ENCODE data around the gene IL1A.
"Not testable (repeated sequence)": the region's sequence is repeated elsewhere in the genome, so short reads cannot be mapped to it uniquely, and the experiment has no call there.

IL1A gene

GRCh38 chr2:112784199-112785189 lies at the start of gene IL1A:
IL1A (minus strand) TSS chr2:112784493; CDS start chr2:112783770, 723 bp downstream.
- in situ Hi-C loops (cut with HindIII; ENCODE audit: low pct_unique_long_range_greater_than_20kb, low sequenced_read_pairs): no loop called here
- no peak for TF ChIP-seq JUND (IDR thresholded peaks at IDR 0.05; ENCODE audit: low read depth)
- DNase-seq (ENCODE audit: low read depth in 1 of 2, low spot score in 1 of 2): no peak

- no peak for DNase-seq (ENCODE audit: low read depth in 1 of 2, low spot score in 1 of 2)
- in situ Hi-C loops (cut with HindIII; ENCODE audit: low pct_unique_long_range_greater_than_20kb, low sequenced_read_pairs): no loop called here
- no peak for TF ChIP-seq JUND (IDR thresholded peaks at IDR 0.05; ENCODE audit: low read depth)
Observed at GRCh38 chr2:112833976-112834375, 49.7 kb upstream of the IL1A start.

DNA sequence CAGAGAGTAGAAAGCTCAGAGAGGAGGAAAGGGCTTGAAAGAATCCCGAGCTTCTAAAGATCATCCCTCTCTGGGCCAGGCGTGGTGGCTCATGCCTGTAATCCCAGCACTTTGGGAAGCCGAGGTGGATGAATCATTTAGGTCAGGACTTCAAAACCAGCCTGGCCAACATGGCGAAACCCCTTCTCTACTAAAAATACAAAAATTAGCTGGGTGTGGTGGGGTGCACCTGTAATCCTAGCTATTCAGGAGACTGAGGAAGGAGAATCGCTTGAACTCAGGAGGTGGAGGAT lies 49.3 kb upstream of the IL1A start:
- DNase-seq (ENCODE audit: low read depth in 1 of 2, low spot score in 1 of 2); in situ Hi-C loops (cut with HindIII; ENCODE audit: low pct_unique_long_range_greater_than_20kb, low sequenced_read_pairs): not testable (repeated sequence)

DNA sequence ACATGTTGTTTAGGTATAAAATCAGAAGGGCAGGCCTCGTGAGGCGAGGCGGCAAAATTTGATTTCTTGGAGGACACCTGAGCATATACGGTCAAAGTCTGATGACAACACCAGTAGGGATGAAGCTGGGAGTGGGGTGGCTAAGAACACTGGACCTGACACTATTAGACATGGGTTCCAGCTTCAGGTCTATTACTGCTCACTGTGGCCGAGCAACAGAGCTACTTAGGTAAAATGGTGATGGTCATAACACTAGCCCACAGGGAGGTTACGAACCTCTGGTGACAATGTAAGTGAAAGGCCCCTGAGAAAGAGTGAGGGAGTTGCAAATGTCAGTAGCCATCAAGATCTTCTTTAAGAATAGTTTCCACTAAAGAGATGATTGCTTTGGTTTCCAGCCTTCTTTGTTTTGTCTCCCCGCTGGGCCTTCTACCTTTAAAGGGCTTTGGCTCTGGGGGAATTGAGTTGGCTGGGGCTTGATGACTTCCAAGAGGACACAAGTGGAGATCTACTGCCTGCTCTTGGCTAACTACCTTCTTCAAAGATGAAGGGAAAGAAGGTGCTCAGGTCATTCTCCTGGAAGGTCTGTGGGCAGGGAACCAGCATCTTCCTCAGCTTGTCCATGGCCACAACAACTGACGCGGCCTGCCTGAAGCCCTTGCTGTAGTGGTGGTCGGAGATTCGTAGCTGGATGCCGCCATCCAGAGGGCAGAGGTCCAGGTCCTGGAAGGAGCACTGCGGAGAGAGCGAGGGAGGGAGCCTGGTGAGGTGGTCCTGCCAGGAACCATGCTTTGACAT lies 48.7 kb upstream of the IL1A start:
- DNase-seq (ENCODE audit: low read depth in 1 of 2, low spot score in 1 of 2): no peak
- in situ Hi-C loops (cut with HindIII; ENCODE audit: low pct_unique_long_range_greater_than_20kb, low sequenced_read_pairs): no loop called here
- TF ChIP-seq JUND (IDR thresholded peaks at IDR 0.05; ENCODE audit: low read depth): no peak

DNA sequence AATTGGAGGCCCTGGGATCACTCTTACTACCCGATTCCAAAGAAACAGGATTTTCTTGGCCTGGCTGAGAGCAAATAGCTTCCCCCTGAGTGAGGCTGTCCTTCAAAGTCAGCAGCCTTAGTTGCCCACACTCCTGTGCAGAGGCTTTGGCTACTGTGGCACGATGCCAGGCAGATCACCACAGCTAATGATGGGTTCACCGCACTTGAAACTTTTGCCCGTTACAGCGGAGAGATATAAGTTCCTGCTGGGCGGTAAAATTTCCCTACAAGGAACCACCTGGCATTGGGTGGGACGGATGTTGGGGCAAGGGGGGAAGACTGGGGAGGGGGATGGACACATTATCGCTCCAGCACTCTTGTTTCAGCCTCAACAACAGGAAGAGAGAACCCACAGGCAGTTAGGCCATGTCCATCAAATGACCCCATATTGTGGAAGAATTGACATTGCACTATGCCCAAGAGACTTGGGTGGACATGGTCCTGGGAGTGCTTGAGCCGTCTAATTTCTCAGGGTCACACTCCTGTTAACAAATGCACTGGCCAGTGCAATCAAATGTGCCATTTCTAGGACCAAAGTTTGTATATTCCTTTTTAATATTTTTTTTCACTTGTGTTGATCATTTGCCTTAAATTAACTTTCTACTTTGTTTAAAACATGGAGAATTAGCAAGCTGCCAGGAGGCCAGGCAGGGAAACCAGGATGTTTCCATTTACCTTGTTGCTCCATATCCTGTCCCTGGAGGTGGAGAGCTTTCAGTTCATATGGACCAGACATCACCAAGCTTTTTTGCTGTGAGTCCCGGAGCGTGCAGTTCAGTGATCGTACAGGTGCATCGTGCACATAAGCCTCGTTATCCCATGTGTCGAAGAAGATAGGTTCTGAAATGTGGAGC lies 47.9 kb upstream of the IL1A start:
- TF ChIP-seq JUND (IDR thresholded peaks at IDR 0.05; ENCODE audit: low read depth): no peak
- DNase-seq (ENCODE audit: low read depth in 1 of 2, low spot score in 1 of 2): no peak
- in situ Hi-C loops (cut with HindIII; ENCODE audit: low pct_unique_long_range_greater_than_20kb, low sequenced_read_pairs): no loop called here

- no peak for DNase-seq (ENCODE audit: low read depth in 1 of 2, low spot score in 1 of 2)
- TF ChIP-seq JUND (IDR thresholded peaks at IDR 0.05; ENCODE audit: low read depth): no peak
- in situ Hi-C loops (cut with HindIII; ENCODE audit: low pct_unique_long_range_greater_than_20kb, low sequenced_read_pairs): no loop called here
Observed at GRCh38 chr2:112831513-112831845, 47.2 kb upstream of the IL1A start.

DNA sequence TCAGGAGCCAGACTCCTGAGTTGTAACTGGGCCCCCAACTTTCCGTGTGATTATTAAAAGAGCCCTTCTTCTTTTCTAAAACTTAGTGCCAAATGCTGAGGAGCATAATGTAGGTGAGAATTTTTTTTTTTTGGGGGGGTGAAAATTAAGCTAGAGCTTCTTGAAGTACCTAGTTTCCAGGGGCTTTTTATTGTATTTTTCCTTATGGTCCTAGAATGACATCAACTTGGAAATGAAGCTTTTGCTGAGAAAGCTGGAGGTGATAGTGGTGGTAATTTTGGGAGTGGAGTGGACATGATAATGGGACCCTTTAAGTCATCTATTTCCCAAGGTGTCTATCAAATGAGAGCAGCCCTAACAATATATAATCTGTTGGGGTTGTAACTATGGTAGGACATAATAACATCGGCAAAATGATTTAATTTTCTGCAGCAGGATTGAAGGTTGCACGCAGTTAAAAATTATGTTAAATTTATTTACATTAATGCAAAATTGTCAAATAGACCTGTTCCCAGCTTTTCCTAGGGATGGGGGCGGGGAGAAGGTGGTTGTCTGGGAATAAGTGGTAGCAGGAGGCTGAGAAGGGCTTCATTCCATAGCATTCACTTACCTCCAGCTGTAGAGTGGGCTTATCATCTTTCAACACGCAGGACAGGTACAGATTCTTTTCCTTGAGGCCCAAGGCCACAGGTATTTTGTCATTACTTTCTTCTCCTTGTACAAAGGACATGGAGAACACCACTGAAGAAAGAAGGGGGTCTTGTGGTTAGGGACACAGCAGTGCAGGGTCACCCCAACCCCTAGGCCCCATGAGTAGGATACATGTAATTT lies 46.6 kb upstream of the IL1A start:
- in situ Hi-C loops (cut with HindIII; ENCODE audit: low pct_unique_long_range_greater_than_20kb, low sequenced_read_pairs): no loop called here
- DNase-seq (ENCODE audit: low read depth in 1 of 2, low spot score in 1 of 2): no peak
- no peak for TF ChIP-seq JUND (IDR thresholded peaks at IDR 0.05; ENCODE audit: low read depth)

GRCh38 chr2:112829961-112830681 lies 45.8 kb upstream of the IL1A start:
- no peak for DNase-seq (ENCODE audit: low read depth in 1 of 2, low spot score in 1 of 2)
- in situ Hi-C loops (cut with HindIII; ENCODE audit: low pct_unique_long_range_greater_than_20kb, low sequenced_read_pairs): no loop called here
- TF ChIP-seq JUND (IDR thresholded peaks at IDR 0.05; ENCODE audit: low read depth): no peak

- no peak for DNase-seq (ENCODE audit: low read depth in 1 of 2, low spot score in 1 of 2)
- TF ChIP-seq JUND (IDR thresholded peaks at IDR 0.05; ENCODE audit: low read depth): no peak
- in situ Hi-C loops (cut with HindIII; ENCODE audit: low pct_unique_long_range_greater_than_20kb, low sequenced_read_pairs): no loop called here
Observed at GRCh38 chr2:112829101-112829960, 45.0 kb upstream of the IL1A start.

- in situ Hi-C loops (cut with HindIII; ENCODE audit: low pct_unique_long_range_greater_than_20kb, low sequenced_read_pairs): no loop called here
- no peak for DNase-seq (ENCODE audit: low read depth in 1 of 2, low spot score in 1 of 2)
Observed at GRCh38 chr2:112828251-112828691, 44.0 kb upstream of the IL1A start.

More at GRCh38 chr2:112828251-112828691, 44.0 kb upstream of the IL1A start:
- no peak for TF ChIP-seq JUND (IDR thresholded peaks at IDR 0.05; ENCODE audit: low read depth)
